GM23338 (cell line): ENCODE measurements around the gene PEPD.

ENCODE experiments used
- CREB1 ChIP-seq: fragments of 250-450 bp; sonication (Bioruptor Pico); IDR thresholded peaks from 2 replicates; pipeline ENCODE4 v1.5.0; 2020; ENCODE audit warnings: low read depth, mild to moderate bottlenecking, moderate library complexity
- CTCF ChIP-seq, 2 experiments: fragments of 200-600 bp in 1 of 2; sonication (generic) in 1 of 2; conservative IDR thresholded peaks; 2 replicates each; pipeline versions ENCODE4 v1.5.1 to v1.6.1; 2016 to 2017; ENCODE audit warnings: antibody characterized with exemption in 2 of 2, low read depth in 2 of 2, mild to moderate bottlenecking in 2 of 2, moderate library complexity in 1 of 2
- EZH2 ChIP-seq: fragments of 200-600 bp; sonication (generic); IDR thresholded peaks from one replicate; pipeline ENCODE4 v1.8.0; 2017; ENCODE audit warnings: antibody characterized with exemption, mild to moderate bottlenecking, low read depth; ENCODE audit not compliant: unreplicated experiment
- EZH2phosphoT487 ChIP-seq: fragments of 200-600 bp; sonication (generic); IDR thresholded peaks from one replicate; pipeline ENCODE4 v1.8.1; 2018; ENCODE audit warnings: antibody characterized with exemption; ENCODE audit not compliant: unreplicated experiment
- JUNB ChIP-seq: IDR thresholded peaks from one replicate; pipeline ENCODE4 v1.6.1; 2016; ENCODE audit warnings: antibody characterized with exemption; ENCODE audit not compliant: unreplicated experiment
- REST ChIP-seq: IDR thresholded peaks from one replicate; pipeline ENCODE4 v1.6.1; 2018; ENCODE audit warnings: antibody characterized with exemption; ENCODE audit not compliant: unreplicated experiment
- STAT1 ChIP-seq: IDR thresholded peaks from one replicate; pipeline ENCODE4 v1.6.1; 2016; ENCODE audit warnings: antibody characterized with exemption; ENCODE audit not compliant: unreplicated experiment
- ZNF331 ChIP-seq: fragments of 250-450 bp; sonication (Bioruptor Pico); IDR thresholded peaks from 2 replicates; pipeline ENCODE4 v1.5.0; 2020; ENCODE audit warnings: low read depth, mild to moderate bottlenecking, moderate library complexity

- TF ChIP-seq CTCF (conservative IDR thresholded peaks at IDR 0.05; ENCODE audit: low read depth in 2 of 2): no peak
- TF ChIP-seq EZH2: no peak
- no peak for TF ChIP-seq ZNF331
- TF ChIP-seq CREB1: no peak
- TF ChIP-seq STAT1: no peak
- no peak for TF ChIP-seq JUNB
- no peak for TF ChIP-seq EZH2phosphoT487
- TF ChIP-seq REST: no peak
Observed at GRCh38 chr19:33557720-33558119, 36.1 kb upstream of the PEPD start.
